EL (cell line): ENCODE measurements around the gene SLC15A1.
A peak's percentile ranks its signal among the peaks of the same experiment; 100 is the strongest.

Experiments
- DNase-seq: peaks from one replicate; pipeline ENCODE4 v3.0.0-alpha.2; 2016

Gene SLC15A1

GRCh38 chr13:98752467-98753290, at the start of gene SLC15A1:
Gene SLC15A1 (minus strand): TSS chr13:98752672. CDS start chr13:98752598, 74 bp downstream.
- no peak for DNase-seq

GRCh38 chr13:98801626-98802418, 49.4 kb upstream of the SLC15A1 start:
- DNase-seq, result no peak

GRCh38 chr13:98800078-98800477, 47.6 kb upstream of the SLC15A1 start:
- DNase-seq, result no peak

- peak; percentile 66 for DNase-seq
These were observed 46.6 kb upstream of the SLC15A1 start for GRCh38 chr13:98798849-98799645.

- no peak for DNase-seq
These were observed 45.0 kb upstream of the SLC15A1 start for GRCh38 chr13:98797456-98797855.

GRCh38 chr13:98796798-98797197, 44.3 kb upstream of the SLC15A1 start:
- DNase-seq, result no peak

- DNase-seq, result no peak
These were observed 43.7 kb upstream of the SLC15A1 start for GRCh38 chr13:98796191-98796590.

- DNase-seq, result no peak
These were observed 42.7 kb upstream of the SLC15A1 start for GRCh38 chr13:98795220-98795619.

GRCh38 chr13:98794498-98794897, 42.0 kb upstream of the SLC15A1 start:
- no peak for DNase-seq

GRCh38 chr13:98792785-98793495, 40.5 kb upstream of the SLC15A1 start:
- no peak for DNase-seq

GRCh38 chr13:98792321-98792720, 39.8 kb upstream of the SLC15A1 start:
- no peak for DNase-seq

- DNase-seq, result no peak
These were observed 39.1 kb upstream of the SLC15A1 start for GRCh38 chr13:98791611-98792010.

- no peak for DNase-seq
These were observed 35.5 kb upstream of the SLC15A1 start for GRCh38 chr13:98787996-98788395.

- no peak for DNase-seq
These were observed 34.7 kb upstream of the SLC15A1 start for GRCh38 chr13:98787173-98787572.

GRCh38 chr13:98786023-98786422, 33.6 kb upstream of the SLC15A1 start:
- no peak for DNase-seq

GRCh38 chr13:98785405-98785804, 32.9 kb upstream of the SLC15A1 start:
- no peak for DNase-seq

- no peak for DNase-seq
These were observed 32.2 kb upstream of the SLC15A1 start for GRCh38 chr13:98784666-98785065.

- DNase-seq, result no peak
These were observed 31.5 kb upstream of the SLC15A1 start for GRCh38 chr13:98783856-98784478.

- DNase-seq, result no peak
These were observed 30.2 kb upstream of the SLC15A1 start for GRCh38 chr13:98782654-98783053.

GRCh38 chr13:98781905-98782304, 29.4 kb upstream of the SLC15A1 start:
- DNase-seq, result no peak

- DNase-seq, result no peak
These were observed 29.0 kb upstream of the SLC15A1 start for GRCh38 chr13:98781470-98781869.

GRCh38 chr13:98781045-98781444, 28.6 kb upstream of the SLC15A1 start:
- DNase-seq, result no peak
